HCT116 (cell line): Measurements from ENCODE around the gene DCTN4. TPM values are rescaled to one million over a fixed set of nuclear protein-coding genes. Genes with fewer than 3 reads are reported as not detected.
A peak's percentile ranks its signal among the peaks of the same experiment; 100 is the strongest.

Source experiments
- ATAC-seq: fragments of 200-7000 bp; cut with Tn5 transposase; 2 replicates; pipeline ENCODE4 v1.9.1; 2020; ENCODE audit warnings: mild to moderate bottlenecking, moderate library complexity
- BruUV-seq: library from RNA; stranded (reverse); fragments of 400-500 nt; replicated peaks from 2 replicates; lab custom pipeline; 2021; lab: Mats Ljungman, UMichigan
- CTCF ChIA-PET: fragments of 300-600 bp; sonication (Branson Sonifier 250); formaldehyde crosslinking; loops from one replicate; lab custom pipeline; 2021; ENCODE audit warnings: antibody characterized with exemption; lab: Charles Lee
- POLR2A ChIA-PET: fragments of 300-600, 350-600 bp; sonication (Branson Sonifier 250); formaldehyde crosslinking; loops from one replicate; lab custom pipeline; 2021; ENCODE audit warnings: antibody characterized with exemption; lab: Charles Lee
- RAD21 ChIA-PET, 2 experiments: fragments of 300-600 bp; sonication (Branson Sonifier 250); formaldehyde crosslinking; loops; one replicate each; lab custom pipeline; 2023; ENCODE audit warnings: low total read pairs in 2 of 2; ENCODE audit not compliant: uncharacterized antibody in 2 of 2, unreplicated experiment in 2 of 2, low non-redundant PET in 1 of 2; lab: Charles Lee
- DNase-seq: peaks from one replicate; pipeline ENCODE4 v3.0.0-alpha.2; 2010; ENCODE audit warnings: low read depth, low spot score
- H2AFZ ChIP-seq: fragments of 200-600 bp; shearing (Covaris generic), sonication (generic); 2 replicates; pipeline ENCODE4 v1.6.1; 2017; ENCODE audit warnings: low read depth, mixed run types, mixed read lengths, antibody characterized with exemption, low read length; ENCODE audit not compliant: poor library complexity, severe bottlenecking
- H3K27ac ChIP-seq: 2 replicates; pipeline ENCODE4 v1.5.1; 2012; ENCODE audit warnings: low read depth, low read length
- H3K27me3 ChIP-seq: fragments of 200-600 bp; sonication (generic); 2 replicates; pipeline ENCODE4 v1.6.1; 2016; ENCODE audit warnings: mixed run types, low read length, mixed read lengths; ENCODE audit not compliant: insufficient read depth
- H3K36me3 ChIP-seq, 2 experiments: fragments of 200-500 bp in 1 of 2; fragments of 200-600 bp in 1 of 2; sonication (Bioruptor generic) in 1 of 2; sonication (generic) in 1 of 2; 2 replicates each; pipeline versions ENCODE4 v1.5.1 to v1.6.1; 2014 to 2016; ENCODE audit warnings: low read length in 2 of 2, inconsistent platforms in 1 of 2, mixed read lengths in 1 of 2, mixed run types in 1 of 2; ENCODE audit not compliant: insufficient read depth in 2 of 2, control insufficient read depth in 1 of 2
- H3K4me1 ChIP-seq, 2 experiments: fragments of 200-600 bp in 1 of 2; sonication (generic) in 1 of 2; 2 replicates each; pipeline versions ENCODE4 v1.5.1 to v1.6.1; 2012 to 2017; ENCODE audit warnings: low read length in 2 of 2, inconsistent platforms in 1 of 2, mild to moderate bottlenecking in 1 of 2, mixed read lengths in 1 of 2, mixed run types in 1 of 2, moderate library complexity in 1 of 2; ENCODE audit not compliant: insufficient read depth in 2 of 2, control insufficient read depth in 1 of 2
- H3K4me2 ChIP-seq: fragments of 200-600 bp; sonication (generic); 2 replicates; pipeline ENCODE4 v1.6.1; 2017; ENCODE audit warnings: mixed run types, low read length, mixed read lengths
- H3K4me3 ChIP-seq, 2 experiments: fragments of 200-600 bp in 1 of 2; sonication (generic) in 1 of 2; replicated peaks in 1 of 2; 2 replicates each; pipeline ENCODE4 v1.5.1; 2011 to 2016; ENCODE audit warnings: low read length in 2 of 2, control low read depth in 1 of 2, low read depth in 1 of 2, mild to moderate bottlenecking in 1 of 2, mixed read lengths in 1 of 2, mixed run types in 1 of 2
- H3K79me2 ChIP-seq: fragments of 200-600 bp; sonication (generic); 2 replicates; pipeline ENCODE4 v1.6.1; 2017; ENCODE audit warnings: mild to moderate bottlenecking, mixed run types, low read length, moderate library complexity, mixed read lengths; ENCODE audit not compliant: insufficient read depth
- H3K9ac ChIP-seq: fragments of 200-600 bp; sonication (generic); 2 replicates; pipeline ENCODE4 v1.6.1; 2016; ENCODE audit warnings: low read length, mixed read lengths
- H3K9me2 ChIP-seq: fragments of 200-600 bp; sonication (generic), shearing (Covaris generic); 2 replicates; pipeline ENCODE4 v1.6.1; 2017; ENCODE audit warnings: mixed run types, mild to moderate bottlenecking, moderate library complexity; ENCODE audit not compliant: insufficient read depth
- H3K9me3 ChIP-seq, 2 experiments: fragments of 200-500 bp in 1 of 2; fragments of 200-600 bp in 1 of 2; sonication (Bioruptor generic) in 1 of 2; sonication (generic) in 1 of 2; 2 replicates each; pipeline ENCODE4 v1.6.1; 2014 to 2017; ENCODE audit warnings: low read length in 2 of 2, mixed read lengths in 2 of 2, inconsistent platforms in 1 of 2, low read depth in 1 of 2, mild to moderate bottlenecking in 1 of 2, mixed run types in 1 of 2, moderate library complexity in 1 of 2; ENCODE audit not compliant: control insufficient read depth in 1 of 2, insufficient read depth in 1 of 2
- H4K20me1 ChIP-seq: fragments of 200-600 bp; sonication (generic), shearing (Covaris generic); 2 replicates; pipeline ENCODE4 v1.6.1; 2017; ENCODE audit warnings: mixed run types, mild to moderate bottlenecking, moderate library complexity; ENCODE audit not compliant: insufficient read depth
- CEBPB ChIP-seq: IDR thresholded peaks from 2 replicates; pipeline ENCODE4 v1.6.1; 2012; ENCODE audit warnings: low read depth
- EGR1 ChIP-seq: IDR thresholded peaks from 2 replicates; pipeline ENCODE4 v1.6.1; 2012; ENCODE audit warnings: low read depth
- ELF1 ChIP-seq: IDR thresholded peaks from 2 replicates; pipeline ENCODE4 v1.6.1; 2012; ENCODE audit warnings: low read depth, borderline replicate concordance
- EZH2 ChIP-seq: fragments of 200-600 bp; sonication (generic); IDR thresholded peaks from 2 replicates; pipeline ENCODE4 v1.6.1; 2017; ENCODE audit warnings: antibody characterized with exemption, mixed run types
- JUND ChIP-seq: IDR thresholded peaks from 2 replicates; pipeline ENCODE4 v1.6.1; 2012
- MAX ChIP-seq: IDR thresholded peaks from 2 replicates; pipeline ENCODE4 v1.6.1; 2012
- POLR2A ChIP-seq: IDR thresholded peaks from 2 replicates; pipeline ENCODE4 v1.7.0; 2011; ENCODE audit warnings: borderline replicate concordance; ENCODE audit not compliant: insufficient read depth, insufficient read length; ENCODE audit errors: extremely low read depth
- POLR2AphosphoS5 ChIP-seq: IDR thresholded peaks from 2 replicates; pipeline ENCODE4 v1.6.1; 2011; ENCODE audit warnings: mild to moderate bottlenecking, low read depth, low read length, moderate library complexity
- RAD21 ChIP-seq: IDR thresholded peaks from 2 replicates; pipeline ENCODE4 v1.6.1; 2012; ENCODE audit warnings: low read depth, mild to moderate bottlenecking
- REST ChIP-seq: IDR thresholded peaks from 2 replicates; pipeline ENCODE4 v1.6.1; 2012; ENCODE audit warnings: low read depth
- YY1 ChIP-seq: IDR thresholded peaks from 2 replicates; pipeline ENCODE4 v1.6.1; 2011; ENCODE audit warnings: low read length, low read depth, moderate library complexity, mild to moderate bottlenecking; ENCODE audit not compliant: insufficient replicate concordance; ENCODE audit errors: extremely low read depth
- ZFX ChIP-seq: fragments of 450-650 bp; IDR thresholded peaks from 2 replicates; pipeline ENCODE4 v1.6.1; 2017
- ZNF274 ChIP-seq: fragments of 200-500 bp; sonication (Bioruptor generic); IDR thresholded peaks from 2 replicates; pipeline ENCODE4 v1.6.1; 2014; ENCODE audit warnings: mild to moderate bottlenecking, low read depth, low read length, inconsistent platforms
- intact Hi-C: fragments of 100-400 bp; cut with micrococcal nuclease; formaldehyde crosslinking; loops from 2 replicates; pipeline ENCODE4 v1.10.0; 2022
- total RNA-seq: library from RNA; stranded (reverse); gene quantifications from one replicate; pipeline ENCODE4 v1.2.1, GENCODE V29; 2021; ENCODE audit not compliant: unreplicated experiment

Gene DCTN4
- total RNA-seq, 1 experiment from 2014 or later, result 78.8 TPM

GRCh38 chr5:150777685-150778084, 18.9 kb upstream of the DCTN4 start:
- Histone ChIP-seq H3K27me3 (no peaks in the 10 kb centered on the region), H3K79me2 (peaks cover 40% of the 10 kb centered on the region; the same call in 1 of the 2 replicates), H2AFZ (no peak overlapping the region), H3K27ac (peak overlapping the region; percentile 89; the same call in 1 of the 2 replicates), H3K9ac (no peak overlapping the region), H3K9me3 (no peaks in the 10 kb centered on the region), H4K20me1 (no peaks in the 10 kb centered on the region), H3K4me3 (peak overlapping the region in 1 of 2 experiments; percentile 85; a peak in 1 of 4 replicates), H3K9me2 (no peaks in the 10 kb centered on the region; the same call in 1 of the 2 replicates), H3K4me2 (peak overlapping the region; percentile 94), H3K36me3 (no peaks in the 10 kb centered on the region), H3K4me1 (peaks cover 36 to 48% of the 10 kb centered on the region in 2 experiments)
- no peak for DNase-seq
- intact Hi-C loops, result loop anchor here (2.0 to 5.0 kb wide), 2 partner anchors 19 to 215 kb away; partner anchors contain the start of gene DCTN4
- ChIA-PET CTCF (interaction anchor here (1.4 kb wide), 1 partner anchor 328 kb away, joined by 3 read pairs; the partner anchor contains the start of gene RPS14), POLR2A (interaction anchor here (1.0 to 2.5 kb wide), 3 partner anchors 13 to 19 kb away, joined by 3 to 9 read pairs (median 3); partner anchors contain the start of gene DCTN4), RAD21 (interaction anchor here in 1 of 2 experiments (1.2 kb wide), 1 partner anchor 77 kb away, joined by 3 read pairs; the partner anchor contains the start of gene RBM22)
- BruUV-seq, result no TSS peak
- TF ChIP-seq ZFX (no peak), POLR2A (no peak), EZH2 (no peak), CEBPB (no peak), YY1 (no peak), EGR1 (no peak), JUND (no peak), ELF1 (no peak), MAX (no peak), ZNF274 (no peak), REST (no peak), RAD21 (no peak), POLR2AphosphoS5 (no peak)
- ATAC-seq, result no peak
